ENCODE measurements around the gene ATP8B1.

ATP8B1 gene

DNA sequence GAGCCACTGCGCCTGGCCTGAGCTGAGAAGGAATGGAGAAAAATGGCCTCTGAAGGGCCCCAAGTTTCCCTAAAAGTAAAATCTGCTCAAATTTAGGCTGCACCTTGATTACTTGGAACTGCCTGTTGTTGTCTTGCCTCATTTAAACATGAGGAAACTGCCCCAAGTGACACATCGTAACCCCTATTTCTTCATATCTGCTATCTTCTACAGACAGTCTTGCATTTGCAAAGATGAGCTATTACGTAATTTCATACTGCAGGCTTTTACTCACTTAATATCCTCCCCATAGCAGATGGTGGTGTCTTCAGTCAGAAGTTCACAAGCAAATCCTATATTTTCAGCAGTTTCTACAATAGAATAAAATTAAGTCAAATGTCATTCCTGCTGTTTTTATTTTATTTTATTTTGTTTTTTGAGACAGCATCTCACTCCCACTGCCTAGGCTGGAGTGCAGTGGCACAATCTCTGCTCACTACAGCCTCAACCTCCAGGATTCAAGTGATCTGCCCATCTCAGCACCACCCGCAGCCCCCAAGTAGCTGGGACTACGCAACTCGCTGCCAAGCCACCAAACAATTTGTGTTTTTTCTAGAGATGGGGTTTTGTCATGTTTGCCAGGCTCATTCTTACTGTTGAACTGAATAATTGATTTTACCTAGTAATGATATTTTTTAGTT is 136.2 kb downstream of the ATP8B1 start:
- in situ Hi-C loops (cut with MboI; ENCODE audit: low pct_unique_long_range_greater_than_20kb, low sequenced_read_pairs, unreplicated experiment), result no loop called here
- DNase-seq (ENCODE audit: low spot score), result no peak
- TF ChIP-seq, protein P1, sequence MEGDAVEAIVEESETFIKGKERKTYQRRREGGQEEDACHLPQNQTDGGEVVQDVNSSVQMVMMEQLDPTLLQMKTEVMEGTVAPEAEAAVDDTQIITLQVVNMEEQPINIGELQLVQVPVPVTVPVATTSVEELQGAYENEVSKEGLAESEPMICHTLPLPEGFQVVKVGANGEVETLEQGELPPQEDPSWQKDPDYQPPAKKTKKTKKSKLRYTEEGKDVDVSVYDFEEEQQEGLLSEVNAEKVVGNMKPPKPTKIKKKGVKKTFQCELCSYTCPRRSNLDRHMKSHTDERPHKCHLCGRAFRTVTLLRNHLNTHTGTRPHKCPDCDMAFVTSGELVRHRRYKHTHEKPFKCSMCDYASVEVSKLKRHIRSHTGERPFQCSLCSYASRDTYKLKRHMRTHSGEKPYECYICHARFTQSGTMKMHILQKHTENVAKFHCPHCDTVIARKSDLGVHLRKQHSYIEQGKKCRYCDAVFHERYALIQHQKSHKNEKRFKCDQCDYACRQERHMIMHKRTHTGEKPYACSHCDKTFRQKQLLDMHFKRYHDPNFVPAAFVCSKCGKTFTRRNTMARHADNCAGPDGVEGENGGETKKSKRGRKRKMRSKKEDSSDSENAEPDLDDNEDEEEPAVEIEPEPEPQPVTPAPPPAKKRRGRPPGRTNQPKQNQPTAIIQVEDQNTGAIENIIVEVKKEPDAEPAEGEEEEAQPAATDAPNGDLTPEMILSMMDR (IDR thresholded peaks at IDR 0.05; ENCODE audit: extremely low read depth, insufficient read depth, missing control alignments), result no peak

DNA sequence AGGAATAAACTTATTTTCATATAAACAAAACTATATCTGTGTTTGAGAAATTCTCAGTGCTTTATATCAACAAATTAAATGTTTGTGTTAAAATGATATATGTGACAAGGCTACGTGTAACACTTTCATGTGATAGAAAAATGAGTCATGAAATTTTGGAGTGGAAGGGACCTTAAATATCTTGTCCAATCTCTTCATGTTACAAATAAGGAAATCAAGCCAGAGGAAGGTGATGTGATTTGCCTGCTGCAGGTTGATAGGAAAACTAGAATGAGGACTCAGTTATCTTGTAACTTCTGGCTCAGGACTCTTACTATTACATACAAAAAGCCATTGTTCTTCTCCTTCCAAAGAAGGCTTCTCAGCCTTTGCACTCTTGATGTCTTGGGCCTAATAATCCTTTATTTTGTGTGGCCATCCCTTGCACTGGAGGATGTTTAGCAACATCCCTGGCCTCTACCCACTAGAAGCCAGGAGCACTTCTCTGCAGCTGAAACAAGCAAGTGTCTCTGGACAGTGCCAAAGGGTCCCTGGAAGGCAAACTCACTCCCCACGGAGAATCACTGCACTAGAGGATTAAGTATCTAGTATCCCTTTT is 138.4 kb downstream of the ATP8B1 start:
- in situ Hi-C loops (cut with MboI; ENCODE audit: low pct_unique_long_range_greater_than_20kb, low sequenced_read_pairs, unreplicated experiment), result no loop called here
- TF ChIP-seq, protein P1 (IDR thresholded peaks at IDR 0.05; ENCODE audit: extremely low read depth, insufficient read depth, missing control alignments), result no peak

DNA sequence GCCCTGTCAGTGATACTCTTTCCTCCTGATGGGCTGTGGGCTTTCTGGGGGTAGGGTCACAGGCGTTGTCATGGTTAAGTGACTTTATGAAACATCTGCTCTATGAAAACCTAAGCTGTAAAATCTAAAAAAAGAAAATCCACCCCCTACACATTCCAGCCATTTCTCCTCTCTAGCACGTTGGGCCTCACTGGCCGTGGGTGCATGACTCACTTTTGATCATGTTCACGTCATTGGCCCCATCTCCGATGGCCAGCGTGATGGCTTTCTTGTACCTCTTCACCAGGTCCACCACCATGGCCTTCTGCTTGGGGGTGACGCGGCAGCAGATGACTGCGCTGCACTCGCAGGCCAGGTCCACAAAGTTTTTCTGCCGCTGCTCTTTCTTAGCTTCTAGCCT is 142.2 kb downstream of the ATP8B1 start:
- in situ Hi-C loops (cut with MboI; ENCODE audit: low pct_unique_long_range_greater_than_20kb, low sequenced_read_pairs, unreplicated experiment), result no loop called here

More for the DNA sequence above, 138.4 kb downstream of the ATP8B1 start:
- no peak for DNase-seq (ENCODE audit: low spot score)

DNA sequence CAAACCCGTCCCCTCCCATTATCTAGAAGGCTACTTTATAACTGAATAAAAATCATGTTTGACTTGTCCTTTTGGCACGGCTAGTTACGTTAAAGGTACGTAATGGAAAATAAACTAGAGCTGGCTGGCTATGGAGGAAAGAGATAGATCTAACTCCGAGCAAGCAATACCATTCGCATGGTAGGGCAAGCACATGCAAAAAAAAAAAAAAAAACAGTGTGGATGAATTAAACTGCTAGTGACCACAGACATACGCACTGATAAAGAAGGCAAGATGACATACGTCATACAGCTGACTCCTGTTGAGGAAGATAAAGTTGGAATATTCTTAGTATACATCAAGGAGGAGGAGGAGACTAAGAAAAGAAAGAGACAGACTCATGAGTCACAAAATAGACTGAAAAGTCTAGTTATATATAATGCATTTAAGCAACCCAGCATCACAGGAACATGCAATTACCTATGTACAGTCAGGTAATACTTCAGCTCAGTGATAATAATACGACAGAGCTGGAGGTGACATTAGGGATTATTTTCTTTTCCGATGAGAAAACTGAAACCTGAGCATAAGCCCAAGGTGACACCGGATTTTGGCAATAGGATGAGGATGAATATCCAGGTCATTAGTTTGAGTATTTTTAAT is 143.5 kb downstream of the ATP8B1 start:
- in situ Hi-C loops (cut with MboI; ENCODE audit: low pct_unique_long_range_greater_than_20kb, low sequenced_read_pairs, unreplicated experiment), result no loop called here
- TF ChIP-seq, protein P1 (IDR thresholded peaks at IDR 0.05; ENCODE audit: extremely low read depth, insufficient read depth, missing control alignments), result no peak
- no peak for DNase-seq (ENCODE audit: low spot score)

More for the DNA sequence above, 142.2 kb downstream of the ATP8B1 start:
- TF ChIP-seq, protein P1 (IDR thresholded peaks at IDR 0.05; ENCODE audit: extremely low read depth, insufficient read depth, missing control alignments), result no peak
- no peak for DNase-seq (ENCODE audit: low spot score)

DNA sequence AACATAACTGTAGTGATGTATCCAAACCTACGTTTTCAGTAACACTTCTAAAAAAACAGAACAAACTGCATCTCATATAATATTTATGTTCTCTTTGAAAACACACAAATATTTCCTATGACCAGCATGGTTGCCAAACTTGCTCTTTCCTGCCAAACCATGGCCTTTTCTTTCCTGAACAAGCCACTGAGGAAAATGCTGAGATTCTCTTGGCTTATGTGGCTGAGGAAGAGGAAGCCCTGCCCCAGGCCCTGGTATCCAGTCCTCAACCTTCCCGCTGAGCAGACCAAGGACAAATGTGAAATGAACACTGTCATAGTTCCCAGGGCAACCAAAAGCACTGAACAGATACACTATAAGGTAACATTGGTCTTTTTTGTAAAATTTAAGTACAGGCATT is 145.6 kb downstream of the ATP8B1 start:
- DNase-seq (ENCODE audit: low spot score), result no peak
- TF ChIP-seq, protein P1 (IDR thresholded peaks at IDR 0.05; ENCODE audit: extremely low read depth, insufficient read depth, missing control alignments), result no peak
- in situ Hi-C loops (cut with MboI; ENCODE audit: low pct_unique_long_range_greater_than_20kb, low sequenced_read_pairs, unreplicated experiment), result no loop called here

DNA sequence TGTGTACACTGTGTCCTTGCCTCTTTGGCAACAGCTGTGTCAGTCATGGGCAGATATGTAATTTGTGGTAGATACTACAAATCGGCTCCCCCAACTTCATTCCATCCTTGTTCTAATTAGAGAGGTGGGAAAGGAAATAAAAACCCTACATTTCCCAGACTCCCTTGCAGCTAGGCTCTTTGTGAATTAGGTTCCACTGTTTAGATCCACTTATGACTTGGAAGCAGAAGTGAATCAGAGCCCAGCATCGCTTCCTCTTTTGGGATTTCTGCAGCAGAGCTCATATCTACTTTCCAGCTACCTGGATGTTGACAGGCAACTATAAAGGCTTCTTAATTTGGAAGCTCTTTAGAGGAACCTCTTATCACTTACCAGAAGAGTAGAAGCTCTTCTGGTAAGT is 147.4 kb downstream of the ATP8B1 start:
- TF ChIP-seq, protein P1 (IDR thresholded peaks at IDR 0.05; ENCODE audit: extremely low read depth, insufficient read depth, missing control alignments), result no peak
- no peak for DNase-seq (ENCODE audit: low spot score)
- in situ Hi-C loops (cut with MboI; ENCODE audit: low pct_unique_long_range_greater_than_20kb, low sequenced_read_pairs, unreplicated experiment), result no loop called here

All from GM13977 (cell line).